ENCODE results near the gene GDA. TPM values are rescaled to one million over a fixed set of nuclear protein-coding genes. Genes with fewer than 3 reads are reported as not detected.

GDA gene
- total RNA-seq, 4 donors from 2014 or later = 1.2 to 89.9 (median 55.9) TPM

GRCh38 chr9:72150661-72151060 lies 1.4 kb downstream of the GDA start:
- H3K9me3 ChIP-seq = no peaks in the 10 kb centered on the region
- H3K4me1 ChIP-seq = peaks cover 0 to 16% (median 4%) of the 10 kb centered on the region in 4 donors
- TF ChIP-seq, protein P1, sequence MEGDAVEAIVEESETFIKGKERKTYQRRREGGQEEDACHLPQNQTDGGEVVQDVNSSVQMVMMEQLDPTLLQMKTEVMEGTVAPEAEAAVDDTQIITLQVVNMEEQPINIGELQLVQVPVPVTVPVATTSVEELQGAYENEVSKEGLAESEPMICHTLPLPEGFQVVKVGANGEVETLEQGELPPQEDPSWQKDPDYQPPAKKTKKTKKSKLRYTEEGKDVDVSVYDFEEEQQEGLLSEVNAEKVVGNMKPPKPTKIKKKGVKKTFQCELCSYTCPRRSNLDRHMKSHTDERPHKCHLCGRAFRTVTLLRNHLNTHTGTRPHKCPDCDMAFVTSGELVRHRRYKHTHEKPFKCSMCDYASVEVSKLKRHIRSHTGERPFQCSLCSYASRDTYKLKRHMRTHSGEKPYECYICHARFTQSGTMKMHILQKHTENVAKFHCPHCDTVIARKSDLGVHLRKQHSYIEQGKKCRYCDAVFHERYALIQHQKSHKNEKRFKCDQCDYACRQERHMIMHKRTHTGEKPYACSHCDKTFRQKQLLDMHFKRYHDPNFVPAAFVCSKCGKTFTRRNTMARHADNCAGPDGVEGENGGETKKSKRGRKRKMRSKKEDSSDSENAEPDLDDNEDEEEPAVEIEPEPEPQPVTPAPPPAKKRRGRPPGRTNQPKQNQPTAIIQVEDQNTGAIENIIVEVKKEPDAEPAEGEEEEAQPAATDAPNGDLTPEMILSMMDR (IDR thresholded peaks at IDR 0.05) = no peak
- no peak for TF ChIP-seq POLR2A (IDR thresholded peaks at IDR 0.05)
- TF ChIP-seq POLR2AphosphoS5 (IDR thresholded peaks at IDR 0.05) = no peak
- TF ChIP-seq EP300 (IDR thresholded peaks at IDR 0.05; ENCODE audit: low read depth) = no peak
- H3K27ac ChIP-seq = peak overlapping the region in 2 of 4 donors; percentile 19 to 52
- DNase-seq = no peak
- in situ Hi-C loops (cut with MboI; ENCODE audit: low pct_ligation_motif_present in 1 of 4, low pct_unique_long_range_greater_than_20kb in 1 of 4, low sequenced_read_pairs in 3 of 4) = no loop called here
- WGBS, 2 donors (ENCODE audit: low coverage in 1 of 2) = 70 to 71% methylated on average over 5 to 6 of the region's 6 CpGs
- intact Hi-C loops (cut with DNase I; ENCODE audit: low total_unique reads) = no loop called here
- H3K36me3 ChIP-seq = no peaks in the 10 kb centered on the region
- H3K27me3 ChIP-seq = peaks cover 23% of the 10 kb centered on the region
- peak overlapping the region in 2 of 4 donors; percentile 45 to 55 for H3K4me3 ChIP-seq

GRCh38 chr9:72151104-72151503 lies 1.9 kb downstream of the GDA start:
- Histone ChIP-seq H3K9me3 (no peaks in the 10 kb centered on the region), H3K36me3 (no peaks in the 10 kb centered on the region), H3K4me3 (peak overlapping the region in 2 of 4 donors; percentile 45 to 55), H3K27ac (peak overlapping the region in 2 of 4 donors; percentile 19 to 52), H3K4me1 (peaks cover 0 to 16% (median 4%) of the 10 kb centered on the region in 4 donors), H3K27me3 (peaks cover 23% of the 10 kb centered on the region)
- TF ChIP-seq, protein P1 (IDR thresholded peaks at IDR 0.05) = no peak
- peak in 1 of 3 donors; percentile 39 for TF ChIP-seq POLR2AphosphoS5 (IDR thresholded peaks at IDR 0.05)
- intact Hi-C loops (cut with DNase I; ENCODE audit: low total_unique reads) (no loop called here), in situ Hi-C loops (cut with MboI; ENCODE audit: low pct_ligation_motif_present in 1 of 4, low pct_unique_long_range_greater_than_20kb in 1 of 4, low sequenced_read_pairs in 3 of 4) (no loop called here)
- no peak for DNase-seq

DNA sequence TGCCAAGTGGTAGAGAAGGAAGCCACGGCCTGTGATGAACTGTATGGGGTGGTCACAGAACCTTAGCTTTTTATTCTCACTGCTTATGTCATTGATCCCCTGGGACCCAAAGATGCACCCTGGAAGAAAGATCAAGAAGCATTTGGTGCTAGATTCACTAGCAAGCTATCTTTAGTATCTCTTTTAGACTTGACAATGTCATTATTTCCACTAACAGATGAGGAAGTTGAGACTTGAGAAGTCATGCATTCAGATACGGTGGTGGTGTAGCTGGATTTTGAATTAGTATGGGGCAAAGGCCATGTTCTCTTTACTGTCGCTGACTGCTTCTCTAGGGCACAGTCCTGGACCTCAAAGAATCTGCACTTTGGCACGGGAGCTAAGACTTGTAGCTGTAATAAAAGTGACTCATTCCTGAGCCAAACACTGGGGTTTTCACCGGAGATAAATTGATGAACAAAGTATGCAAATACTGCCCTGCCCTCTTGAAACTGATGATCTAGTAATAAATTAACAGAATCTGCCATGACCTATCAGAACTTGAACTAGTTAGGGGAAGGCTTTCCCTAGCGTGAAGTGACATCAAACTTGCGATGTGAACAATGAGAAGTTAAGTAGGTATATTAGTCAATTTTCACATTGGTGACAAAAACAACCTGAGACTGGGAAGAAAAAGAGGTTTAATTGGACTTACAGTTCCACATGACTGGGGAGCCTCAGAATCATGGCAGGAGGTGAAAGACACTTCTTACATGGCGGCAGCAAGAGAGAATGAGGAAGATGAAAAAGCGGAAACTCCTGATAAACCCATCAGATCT lies 5.4 kb downstream of the GDA start:
- peak; percentile 70 for DNase-seq
- Histone ChIP-seq H3K36me3 (no peaks in the 10 kb centered on the region), H3K27me3 (peaks cover 9% of the 10 kb centered on the region), H3K27ac (peak overlapping the region; percentile 64 to 71 (median 69)), H3K4me3 (no peak overlapping the region), H3K9me3 (no peaks in the 10 kb centered on the region), H3K4me1 (peaks cover 0 to 9% (median 3%) of the 10 kb centered on the region in 4 donors)
- intact Hi-C loops (cut with DNase I; ENCODE audit: low total_unique reads) = no loop called here
- TF ChIP-seq POLR2AphosphoS5 (IDR thresholded peaks at IDR 0.05) (peak in 2 of 3 donors; percentile 50 to 62), POLR2A (IDR thresholded peaks at IDR 0.05) (no peak)
- in situ Hi-C loops (cut with MboI; ENCODE audit: low pct_ligation_motif_present in 1 of 4, low pct_unique_long_range_greater_than_20kb in 1 of 4, low sequenced_read_pairs in 3 of 4) = no loop called here
- WGBS, 2 donors (ENCODE audit: low coverage in 1 of 2) = 54 to 59% methylated on average over 4 to 9 of the region's 9 CpGs

GRCh38 chr9:72155301-72155700 lies 6.1 kb downstream of the GDA start:
- intact Hi-C loops (cut with DNase I; ENCODE audit: low total_unique reads) (no loop called here), in situ Hi-C loops (cut with MboI; ENCODE audit: low pct_ligation_motif_present in 1 of 4, low pct_unique_long_range_greater_than_20kb in 1 of 4, low sequenced_read_pairs in 3 of 4) (no loop called here)
- peak; percentile 18 for DNase-seq
- H3K27ac ChIP-seq = peak overlapping the region; percentile 12 to 63 (median 48)
- H3K27me3 ChIP-seq = peaks cover 5% of the 10 kb centered on the region
- TF ChIP-seq POLR2AphosphoS5 (IDR thresholded peaks at IDR 0.05) = peak in 2 of 3 donors; percentile 6 to 36
- no peak for TF ChIP-seq EP300 (IDR thresholded peaks at IDR 0.05; ENCODE audit: low read depth)
- TF ChIP-seq, protein P1 (IDR thresholded peaks at IDR 0.05) = no peak
- no peak for TF ChIP-seq POLR2A (IDR thresholded peaks at IDR 0.05)
- H3K4me3 ChIP-seq = no peak overlapping the region
- H3K9me3 ChIP-seq = no peaks in the 10 kb centered on the region
- H3K36me3 ChIP-seq = no peaks in the 10 kb centered on the region
- peaks cover 0 to 9% (median 2%) of the 10 kb centered on the region in 4 donors for H3K4me1 ChIP-seq
- 84 to 86% methylated on average over 2 of the region's 2 CpGs for WGBS, 2 donors (ENCODE audit: low coverage in 1 of 2)

Data from transverse colon (tissue), 4 donors.